NCI-H2196 treated with DMSO at 0.1 percent for 48 hours (cell line): ENCODE results near the gene EXD3.

Experiments
- DNase-seq: peaks from one replicate; lab custom pipeline; 2025; ENCODE audit not compliant: unreplicated experiment; lab: John Stamatoyannopoulos, UW

EXD3 gene

DNA sequence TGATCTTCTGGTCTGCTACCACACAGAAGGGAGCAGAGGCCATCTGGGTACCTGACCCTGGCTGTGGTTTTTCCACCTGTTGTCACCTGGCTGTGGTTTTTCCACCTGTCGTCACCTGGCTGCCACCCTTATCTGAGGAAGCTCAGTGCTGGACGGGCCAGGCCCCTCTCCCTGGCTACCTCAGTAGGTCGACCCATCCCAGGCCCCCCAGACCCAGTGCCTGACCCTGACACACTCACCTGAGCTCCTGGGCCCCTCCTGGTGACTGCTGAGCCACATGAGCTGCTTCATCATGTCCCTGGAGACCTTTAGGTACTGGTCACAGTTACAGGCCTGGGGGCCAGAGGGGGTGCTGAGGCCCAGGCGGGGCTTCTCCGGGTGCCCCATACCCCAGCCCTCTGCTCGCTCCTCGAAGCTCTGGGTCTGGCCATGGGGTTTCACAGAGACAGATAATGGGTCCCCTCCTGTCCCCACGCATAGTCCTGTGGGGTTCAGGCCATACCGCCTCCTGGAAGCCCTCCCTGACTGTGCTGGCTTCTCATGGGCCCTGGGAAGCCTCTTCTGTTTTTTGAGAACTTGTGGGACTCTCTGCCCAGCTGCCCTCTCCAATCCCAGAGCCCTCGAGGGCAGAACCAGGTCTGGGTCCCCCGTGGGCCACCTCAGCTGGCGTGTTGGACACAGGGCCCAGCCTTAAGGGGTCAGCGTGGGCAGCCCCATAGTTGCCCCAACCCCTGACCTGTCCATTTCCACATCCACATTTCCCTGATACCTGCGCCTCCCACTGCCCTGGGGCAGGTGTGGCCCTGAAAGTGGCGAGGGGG is 113.4 kb downstream of the EXD3 start:
- no peak for DNase-seq

DNA sequence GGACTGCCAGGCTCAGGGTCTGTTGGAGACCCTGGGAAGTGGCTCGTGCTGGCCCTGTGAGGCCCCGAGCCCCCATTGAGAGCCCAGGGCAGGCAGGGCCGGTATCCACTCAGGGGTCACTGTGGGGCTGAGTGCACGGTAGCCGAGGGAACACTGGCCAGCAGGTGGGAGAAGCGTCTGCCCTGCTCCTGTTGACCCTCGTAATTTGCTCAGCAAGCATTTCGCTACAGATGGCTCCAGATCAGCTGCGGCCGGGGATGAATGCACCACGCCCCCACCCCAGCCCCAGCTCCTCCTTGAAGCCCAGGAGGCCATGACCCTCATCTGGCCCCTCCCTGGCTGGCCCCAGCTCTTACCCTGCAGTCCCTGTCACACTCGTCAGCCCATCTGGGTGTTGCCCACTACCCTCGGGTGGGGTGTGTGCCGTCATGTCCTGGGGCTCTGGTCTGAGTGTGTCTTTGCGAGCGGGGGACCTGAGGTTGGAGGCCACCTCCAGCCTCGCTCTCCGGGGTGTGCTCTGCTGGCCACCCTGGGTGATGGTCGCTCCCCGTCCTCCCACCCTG is 114.8 kb downstream of the EXD3 start:
- DNase-seq: no peak

DNA sequence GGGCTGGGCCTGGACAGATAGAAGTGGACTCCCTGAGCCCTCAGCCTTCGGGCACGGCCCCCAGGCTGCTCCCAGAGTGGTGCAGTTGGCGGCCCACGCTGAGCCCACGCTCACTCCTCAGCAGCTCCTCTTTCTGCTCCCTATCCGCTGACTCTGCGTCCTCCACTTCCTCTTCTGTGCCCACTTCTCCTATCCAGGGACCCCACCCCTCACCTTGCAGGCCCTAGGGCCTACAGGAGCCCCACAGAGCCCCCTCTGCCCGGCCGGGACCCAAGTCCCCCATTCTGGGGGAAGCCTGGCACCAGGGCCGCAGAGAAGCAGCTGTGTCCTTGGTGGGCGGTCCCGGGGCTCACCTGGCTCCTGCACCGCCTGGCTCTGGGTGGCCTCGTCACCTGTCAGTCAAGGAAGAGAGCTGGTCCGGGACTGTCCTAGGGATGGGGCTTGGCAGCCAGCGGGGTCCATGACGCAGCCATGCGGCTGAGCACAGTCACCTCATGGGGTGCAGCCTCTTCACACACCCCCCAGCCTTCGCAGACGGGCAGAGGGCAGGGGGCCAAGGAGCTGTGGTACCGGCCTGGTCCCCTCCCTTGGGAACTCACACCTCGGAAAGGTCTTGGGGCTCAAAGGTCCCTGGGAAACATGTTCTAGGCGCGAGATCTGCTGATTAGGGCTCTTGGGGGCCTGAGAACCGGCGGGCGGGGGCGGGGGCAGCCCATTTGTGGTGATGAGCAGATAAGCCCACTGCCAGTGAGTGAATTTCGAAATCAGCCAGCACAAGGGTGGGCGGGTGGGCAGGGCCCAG is 115.5 kb downstream of the EXD3 start:
- no peak for DNase-seq

- DNase-seq: no peak
Observed at GRCh38 chr9:137306850-137307254, 116.1 kb downstream of the EXD3 start.

GRCh38 chr9:137306066-137306849 is 116.7 kb downstream of the EXD3 start:
- no peak for DNase-seq

DNA sequence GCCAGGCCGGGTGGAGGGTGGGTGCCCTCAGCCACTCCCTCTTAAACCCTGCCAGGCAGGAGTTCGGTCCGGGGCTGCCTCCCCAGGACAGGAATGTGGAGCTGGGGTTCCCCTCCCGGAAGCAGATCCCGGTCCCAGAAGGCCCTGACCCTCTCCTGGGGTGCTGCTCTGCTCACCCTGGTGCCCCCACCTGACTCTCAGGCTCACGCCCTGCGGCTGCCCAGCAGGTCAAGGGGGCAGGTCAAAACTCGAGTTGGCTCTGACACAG is 117.2 kb downstream of the EXD3 start:
- DNase-seq: no peak

DNA sequence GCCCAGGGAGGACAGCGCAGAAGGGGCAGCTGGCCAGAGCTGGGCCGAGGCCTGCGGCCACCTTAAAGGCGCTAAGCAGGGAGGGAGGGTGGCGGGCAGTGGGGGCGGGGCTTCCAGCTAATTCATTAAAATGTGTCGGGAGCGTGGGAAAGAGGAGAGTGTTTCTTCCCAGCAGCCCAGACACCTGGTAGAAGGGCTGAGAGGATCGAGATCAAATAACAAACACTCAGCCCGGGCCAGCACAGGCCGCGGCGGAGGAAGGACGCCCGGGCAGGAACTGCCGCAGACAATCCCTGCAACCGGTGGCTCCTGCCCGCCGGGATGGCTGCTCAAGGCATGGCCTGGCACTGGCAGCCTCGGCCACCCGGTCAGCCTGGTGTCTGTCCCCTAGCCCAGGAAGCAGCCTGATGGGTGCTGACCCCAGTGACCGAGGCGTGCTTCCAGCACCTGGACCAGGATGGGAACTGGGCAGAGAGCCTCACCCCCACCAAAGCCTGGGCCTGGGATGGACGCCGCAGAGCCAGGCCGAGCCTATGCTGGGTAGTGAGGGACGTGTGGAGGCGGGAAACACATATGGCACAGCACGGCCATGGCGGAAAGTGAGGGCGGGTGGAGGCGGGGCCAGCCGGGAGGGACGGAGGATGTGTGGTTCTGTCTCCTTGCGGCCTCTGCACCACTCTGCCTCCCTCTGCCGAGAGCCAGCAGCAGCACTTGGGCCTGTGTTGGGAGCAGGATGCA is 117.7 kb downstream of the EXD3 start:
- DNase-seq: peak; percentile 82

- no peak for DNase-seq
Observed at GRCh38 chr9:137304383-137305059, 118.4 kb downstream of the EXD3 start.

GRCh38 chr9:137303893-137304382 is 119.0 kb downstream of the EXD3 start:
- no peak for DNase-seq

DNA sequence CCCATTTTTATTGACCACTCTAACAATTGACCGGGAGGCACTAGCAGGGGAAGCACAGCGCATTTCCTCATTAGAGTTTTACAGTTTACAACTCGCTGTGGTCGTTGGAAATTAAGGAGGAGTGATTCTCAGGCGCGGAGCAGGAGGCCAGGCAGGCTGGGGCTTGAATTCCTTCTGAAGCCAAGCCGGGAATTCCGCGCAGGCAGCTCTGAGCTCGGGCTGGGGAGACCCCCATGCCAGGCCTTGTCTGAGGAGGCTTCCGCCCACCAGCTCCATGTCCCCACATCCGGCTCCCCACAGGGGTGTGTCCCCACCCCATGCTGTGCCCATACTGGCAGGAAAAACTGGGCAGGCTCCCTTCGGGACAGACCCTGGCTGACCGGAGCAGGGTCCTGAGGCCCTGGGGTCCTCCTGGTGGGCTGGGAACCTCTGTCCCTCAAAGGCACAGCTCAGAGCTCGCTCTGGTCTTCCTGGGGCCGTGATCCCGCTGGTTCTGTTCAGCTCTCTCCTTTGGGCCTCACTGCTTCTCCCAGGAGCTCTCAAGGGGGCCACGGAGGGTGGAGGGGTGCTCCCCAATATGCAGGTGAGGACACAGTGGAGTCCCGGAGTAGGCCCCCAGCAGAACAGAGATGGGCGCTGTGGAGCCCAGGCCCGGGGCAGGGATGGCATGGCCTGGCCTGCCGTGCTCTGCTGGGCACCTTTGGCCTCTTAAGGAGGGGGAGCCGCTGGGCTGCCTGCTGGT is 119.6 kb downstream of the EXD3 start:
- DNase-seq: no peak

DNA sequence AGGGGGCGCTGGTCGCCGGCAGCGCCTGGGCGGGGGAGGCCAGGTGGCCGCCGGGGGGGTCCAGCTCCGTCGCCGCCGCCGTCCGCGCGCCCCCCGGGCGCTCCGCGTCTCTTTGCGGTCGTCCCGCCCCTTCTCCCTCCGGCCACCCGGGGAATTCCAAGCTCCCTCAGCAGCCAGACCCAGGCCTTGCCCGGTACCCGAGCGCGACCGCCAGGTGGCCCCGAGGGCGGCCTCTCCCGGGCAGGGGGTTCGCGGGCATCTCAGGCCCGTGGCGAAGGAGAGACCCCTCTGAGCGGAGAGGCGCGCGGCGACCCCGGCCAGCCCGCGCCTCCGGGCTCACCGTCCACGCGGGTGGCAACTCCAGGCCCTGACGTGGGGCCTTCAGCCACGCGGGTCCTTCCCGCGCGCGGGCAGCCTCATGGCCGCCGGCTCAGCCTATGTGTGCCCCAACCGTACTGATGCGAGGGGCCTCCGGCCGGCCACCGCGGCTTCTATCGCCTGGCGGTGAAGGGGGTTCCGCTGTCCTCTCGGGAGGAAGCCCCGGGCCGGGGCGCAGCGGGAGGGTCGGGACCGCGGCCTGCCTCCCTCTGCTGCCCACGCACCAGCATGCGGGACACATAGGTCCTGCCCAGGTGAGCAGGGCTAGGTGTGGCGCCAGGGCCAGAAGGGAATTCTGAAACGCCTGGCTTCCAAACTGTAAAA is 120.4 kb downstream of the EXD3 start:
- DNase-seq: no peak

GRCh38 chr9:137302118-137302448 is 120.9 kb downstream of the EXD3 start, which contains the start of gene NRARP:
Gene NRARP, minus strand, starts transcription at chr9:137302271. Its CDS starts 343 bp downstream, at chr9:137301928.
- peak; percentile 72 for DNase-seq

- DNase-seq: peak; percentile 40
Observed at GRCh38 chr9:137301081-137301947, 121.6 kb downstream of the EXD3 start.

DNA sequence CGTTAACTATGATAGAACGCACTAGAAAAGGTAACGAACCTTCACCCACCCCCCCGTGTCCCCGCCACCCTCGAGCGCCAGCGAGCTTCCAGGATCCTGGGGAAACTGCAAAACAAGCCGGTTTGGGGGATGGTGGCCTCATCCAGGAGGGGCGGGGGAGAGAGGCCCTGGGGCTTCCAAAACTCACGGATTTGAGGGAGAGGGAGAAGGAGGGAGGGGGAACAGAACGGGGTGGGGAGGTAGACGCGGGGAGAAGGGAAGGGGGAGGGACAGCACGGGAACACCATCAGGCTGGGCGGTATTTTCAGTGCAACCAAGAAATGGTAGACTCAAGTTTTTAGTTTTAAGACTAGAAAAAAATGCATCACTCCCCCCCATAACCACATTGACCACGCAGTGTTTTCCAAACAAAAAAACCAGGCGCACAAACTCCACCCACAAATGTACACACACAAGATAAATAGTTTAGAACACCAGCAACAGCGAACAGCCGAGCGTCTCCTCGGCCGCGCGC is 122.3 kb downstream of the EXD3 start:
- DNase-seq: no peak

- DNase-seq: no peak
Observed at GRCh38 chr9:137299938-137300337, 123.0 kb downstream of the EXD3 start.

- DNase-seq: no peak
Observed at GRCh38 chr9:137299203-137299565, 123.8 kb downstream of the EXD3 start.

GRCh38 chr9:137298401-137299202 is 124.4 kb downstream of the EXD3 start:
- no peak for DNase-seq
